ENCODE results near the gene FCRL5. TPM values are rescaled to one million over a fixed set of nuclear protein-coding genes. Genes with fewer than 3 reads are reported as not detected.

Gene FCRL5
- total RNA-seq, 1 donor from 2014 or later, result not detected

DNA sequence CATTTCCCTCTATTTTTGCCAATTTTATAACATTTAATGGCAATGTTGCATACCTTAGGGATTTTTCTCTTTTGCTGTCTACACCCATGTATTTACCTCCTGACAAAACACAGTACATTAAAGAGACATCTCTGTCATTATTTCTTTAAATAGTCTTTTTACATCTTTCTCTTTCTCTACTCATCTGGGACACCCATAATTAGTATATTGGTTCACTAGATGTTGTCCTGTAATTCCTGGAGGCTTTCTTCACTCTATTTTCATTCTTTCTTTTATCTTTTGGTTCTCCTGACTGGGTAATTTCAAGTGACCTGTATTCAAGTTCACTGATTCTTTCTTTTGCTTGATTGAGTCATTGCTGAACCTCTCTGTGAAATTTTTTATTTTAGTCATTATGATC lies 74.3 kb downstream of the FCRL5 start:
- Histone ChIP-seq H3K9me3 (ENCODE audit: control insufficient read depth in 3 of 3, low read length in 3 of 3) (no peaks in the 10 kb centered on the region), H3K27me3 (ENCODE audit: control insufficient read depth in 3 of 3, insufficient read depth in 3 of 3, low read length in 3 of 3) (no peaks in the 10 kb centered on the region), H3K9ac (ENCODE audit: low read depth in 1 of 3, low read length in 3 of 3) (no peak overlapping the region), H3K36me3 (ENCODE audit: control insufficient read depth in 3 of 3, insufficient read depth in 3 of 3, low read length in 3 of 3) (no peaks in the 10 kb centered on the region), H3K4me3 (ENCODE audit: low read length in 3 of 3) (no peak overlapping the region), H3K4me1 (ENCODE audit: control insufficient read depth in 3 of 3, insufficient read depth in 3 of 3, low read length in 3 of 3) (no peaks in the 10 kb centered on the region), H3K27ac (ENCODE audit: low read depth, low read length) (no peak overlapping the region)

DNA sequence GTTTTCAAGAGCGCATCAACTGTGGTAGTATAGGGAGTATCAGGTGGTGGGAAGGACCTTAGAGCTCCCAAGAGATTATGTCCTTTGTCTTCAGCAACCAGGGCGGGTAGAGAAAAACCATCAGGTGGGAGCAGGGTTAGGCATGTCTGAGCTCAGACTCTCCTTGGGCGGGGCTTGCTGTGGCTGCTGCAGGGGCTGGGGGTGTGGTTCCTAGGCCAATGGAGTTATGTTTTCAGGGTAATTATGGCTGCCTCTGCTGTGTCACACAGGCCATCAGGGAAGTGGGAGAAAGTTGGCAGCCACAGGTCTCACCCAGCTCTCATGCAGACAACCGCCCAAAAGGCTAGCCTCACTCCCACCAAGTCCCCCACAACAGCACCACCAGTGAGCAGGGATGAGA lies 74.9 kb downstream of the FCRL5 start:
- H3K27me3 ChIP-seq (ENCODE audit: control insufficient read depth in 3 of 3, insufficient read depth in 3 of 3, low read length in 3 of 3), result no peaks in the 10 kb centered on the region
- H3K36me3 ChIP-seq (ENCODE audit: control insufficient read depth in 3 of 3, insufficient read depth in 3 of 3, low read length in 3 of 3), result no peaks in the 10 kb centered on the region
- no peak overlapping the region for H3K4me3 ChIP-seq (ENCODE audit: low read length in 3 of 3)
- no peak overlapping the region for H3K9ac ChIP-seq (ENCODE audit: low read depth in 1 of 3, low read length in 3 of 3)
- H3K27ac ChIP-seq (ENCODE audit: low read depth, low read length), result no peak overlapping the region
- H3K9me3 ChIP-seq (ENCODE audit: control insufficient read depth in 3 of 3, low read length in 3 of 3), result no peaks in the 10 kb centered on the region
- no peaks in the 10 kb centered on the region for H3K4me1 ChIP-seq (ENCODE audit: control insufficient read depth in 3 of 3, insufficient read depth in 3 of 3, low read length in 3 of 3)

DNA sequence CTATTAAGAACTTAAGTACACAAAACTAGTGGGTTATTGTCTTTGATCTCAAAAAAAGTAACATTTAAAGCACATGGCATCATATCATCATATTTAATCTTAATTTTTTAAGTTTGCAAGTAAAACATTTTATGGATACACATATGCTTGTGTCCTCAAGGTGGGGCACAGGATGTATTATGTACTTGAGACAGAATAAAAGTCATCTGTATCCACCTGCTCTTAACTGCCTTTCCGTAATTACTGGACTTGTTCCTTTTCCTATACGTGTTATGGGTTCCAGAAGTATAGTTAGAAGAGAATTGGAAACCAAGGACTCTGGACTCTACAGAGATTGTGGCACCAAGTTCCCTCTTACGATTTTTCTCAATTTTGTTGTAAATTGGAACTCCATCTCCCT lies 79.4 kb downstream of the FCRL5 start:
- H3K27me3 ChIP-seq (ENCODE audit: control insufficient read depth in 3 of 3, insufficient read depth in 3 of 3, low read length in 3 of 3), result no peaks in the 10 kb centered on the region
- no peak overlapping the region for H3K4me3 ChIP-seq (ENCODE audit: low read length in 3 of 3)
- no peaks in the 10 kb centered on the region for H3K9me3 ChIP-seq (ENCODE audit: control insufficient read depth in 3 of 3, low read length in 3 of 3)
- no peaks in the 10 kb centered on the region for H3K36me3 ChIP-seq (ENCODE audit: control insufficient read depth in 3 of 3, insufficient read depth in 3 of 3, low read length in 3 of 3)
- H3K9ac ChIP-seq (ENCODE audit: low read depth in 1 of 3, low read length in 3 of 3), result no peak overlapping the region
- no peaks in the 10 kb centered on the region for H3K4me1 ChIP-seq (ENCODE audit: control insufficient read depth in 3 of 3, insufficient read depth in 3 of 3, low read length in 3 of 3)
- no peak overlapping the region for H3K27ac ChIP-seq (ENCODE audit: low read depth, low read length)

DNA sequence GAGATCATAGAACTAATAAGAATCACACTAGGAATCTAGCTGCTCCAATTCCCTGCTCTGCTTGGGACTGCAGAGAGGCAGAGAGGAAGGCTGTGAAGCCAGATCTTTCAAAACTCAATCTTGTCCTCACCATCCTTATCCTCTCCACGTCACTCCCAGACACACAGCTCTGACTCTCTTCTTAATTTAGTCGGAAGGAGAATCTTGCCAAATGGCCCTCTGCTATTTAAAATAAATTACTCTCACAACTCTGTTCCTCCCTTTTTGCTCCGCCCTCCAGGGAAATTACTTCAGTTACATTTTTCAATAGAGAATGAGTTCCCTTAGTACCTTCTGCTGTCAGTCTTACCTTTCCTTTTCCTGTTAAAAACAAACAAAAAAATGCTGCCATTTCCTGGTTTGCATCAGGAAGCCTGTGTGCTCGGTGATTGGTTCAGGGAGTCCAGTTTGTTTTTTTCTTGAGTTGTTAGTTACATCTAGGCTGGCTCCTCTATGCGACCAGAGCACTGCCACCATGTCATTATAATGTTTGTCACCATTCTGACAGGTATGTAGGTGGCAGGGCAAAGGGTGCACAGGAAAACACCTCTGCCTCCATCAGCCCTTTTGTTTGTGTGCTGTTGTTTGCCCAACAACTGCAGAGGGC lies 80.1 kb downstream of the FCRL5 start:
- Histone ChIP-seq H3K36me3 (ENCODE audit: control insufficient read depth in 3 of 3, insufficient read depth in 3 of 3, low read length in 3 of 3) (no peaks in the 10 kb centered on the region), H3K9me3 (ENCODE audit: control insufficient read depth in 3 of 3, low read length in 3 of 3) (no peaks in the 10 kb centered on the region), H3K9ac (ENCODE audit: low read depth in 1 of 3, low read length in 3 of 3) (no peak overlapping the region), H3K4me3 (ENCODE audit: low read length in 3 of 3) (no peak overlapping the region), H3K27ac (ENCODE audit: low read depth, low read length) (no peak overlapping the region), H3K4me1 (ENCODE audit: control insufficient read depth in 3 of 3, insufficient read depth in 3 of 3, low read length in 3 of 3) (no peaks in the 10 kb centered on the region), H3K27me3 (ENCODE audit: control insufficient read depth in 3 of 3, insufficient read depth in 3 of 3, low read length in 3 of 3) (no peaks in the 10 kb centered on the region)

DNA sequence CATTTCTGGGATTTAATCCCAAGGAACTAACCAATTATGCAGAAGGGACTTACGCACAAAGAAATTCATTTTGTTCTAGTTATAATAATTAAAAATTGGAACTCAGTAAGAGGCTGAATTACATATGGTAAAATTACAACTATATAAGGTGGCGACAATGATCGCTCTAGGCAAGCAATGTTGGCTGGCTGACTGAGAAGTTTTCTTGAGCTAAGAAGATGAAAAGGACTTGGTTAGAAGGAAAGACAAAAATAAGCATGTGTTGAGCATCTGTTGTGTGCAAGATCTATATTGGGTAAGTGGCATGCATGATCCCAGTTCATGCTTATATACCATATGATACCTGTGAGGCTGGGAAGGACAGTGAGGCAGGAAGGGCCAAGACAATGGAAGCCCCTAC lies 80.8 kb downstream of the FCRL5 start:
- Histone ChIP-seq H3K9me3 (ENCODE audit: control insufficient read depth in 3 of 3, low read length in 3 of 3) (no peaks in the 10 kb centered on the region), H3K4me3 (ENCODE audit: low read length in 3 of 3) (no peak overlapping the region), H3K4me1 (ENCODE audit: control insufficient read depth in 3 of 3, insufficient read depth in 3 of 3, low read length in 3 of 3) (no peaks in the 10 kb centered on the region), H3K27me3 (ENCODE audit: control insufficient read depth in 3 of 3, insufficient read depth in 3 of 3, low read length in 3 of 3) (no peaks in the 10 kb centered on the region), H3K27ac (ENCODE audit: low read depth, low read length) (no peak overlapping the region), H3K9ac (ENCODE audit: low read depth in 1 of 3, low read length in 3 of 3) (no peak overlapping the region), H3K36me3 (ENCODE audit: control insufficient read depth in 3 of 3, insufficient read depth in 3 of 3, low read length in 3 of 3) (no peaks in the 10 kb centered on the region)

DNA sequence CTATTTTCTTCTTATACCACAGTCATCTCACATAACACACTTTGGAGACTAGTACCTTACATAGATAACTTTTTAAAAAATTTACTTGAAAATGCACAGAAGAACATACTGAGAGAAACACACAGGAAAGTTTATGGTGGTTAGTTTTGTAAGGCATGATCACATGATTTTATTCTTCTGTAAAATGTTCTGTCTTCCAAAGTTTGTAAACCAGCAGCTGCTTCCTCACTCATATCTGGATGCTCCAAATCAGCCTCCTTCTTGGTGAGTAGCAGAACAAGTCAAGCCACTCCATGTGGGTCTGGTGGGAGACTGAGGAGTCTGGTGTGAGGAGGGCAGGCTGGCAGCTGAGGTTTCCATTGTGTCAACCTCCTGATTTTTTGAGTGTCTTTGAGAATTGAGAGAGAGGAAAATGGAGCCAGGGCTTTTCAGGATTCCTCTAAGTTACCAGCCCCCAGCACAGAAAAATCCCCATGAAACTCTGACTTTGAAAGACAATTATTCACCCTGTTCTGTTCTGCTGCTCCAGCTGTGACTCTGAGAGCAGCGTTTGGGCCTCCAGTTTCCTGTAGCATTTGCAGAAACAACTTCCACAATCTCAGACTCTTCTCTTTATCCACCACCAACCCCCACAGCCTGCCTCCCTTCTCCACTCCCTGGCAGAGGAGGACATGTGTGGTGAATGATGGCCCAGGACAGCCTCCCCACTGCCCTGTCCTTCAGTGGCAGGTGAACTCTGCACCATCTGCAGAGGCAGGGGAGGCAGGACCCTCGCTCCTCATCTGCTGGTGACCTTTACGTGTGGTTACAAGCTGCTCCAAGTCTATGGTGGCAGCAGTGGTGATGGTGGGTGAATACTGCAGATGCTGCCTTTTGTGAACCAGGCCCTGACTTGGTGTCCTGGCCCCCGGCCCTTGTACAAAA lies 82.3 kb downstream of the FCRL5 start:
- Histone ChIP-seq H3K4me1 (ENCODE audit: control insufficient read depth in 3 of 3, insufficient read depth in 3 of 3, low read length in 3 of 3) (no peaks in the 10 kb centered on the region), H3K36me3 (ENCODE audit: control insufficient read depth in 3 of 3, insufficient read depth in 3 of 3, low read length in 3 of 3) (no peaks in the 10 kb centered on the region), H3K4me3 (ENCODE audit: low read length in 3 of 3) (no peak overlapping the region)

DNA sequence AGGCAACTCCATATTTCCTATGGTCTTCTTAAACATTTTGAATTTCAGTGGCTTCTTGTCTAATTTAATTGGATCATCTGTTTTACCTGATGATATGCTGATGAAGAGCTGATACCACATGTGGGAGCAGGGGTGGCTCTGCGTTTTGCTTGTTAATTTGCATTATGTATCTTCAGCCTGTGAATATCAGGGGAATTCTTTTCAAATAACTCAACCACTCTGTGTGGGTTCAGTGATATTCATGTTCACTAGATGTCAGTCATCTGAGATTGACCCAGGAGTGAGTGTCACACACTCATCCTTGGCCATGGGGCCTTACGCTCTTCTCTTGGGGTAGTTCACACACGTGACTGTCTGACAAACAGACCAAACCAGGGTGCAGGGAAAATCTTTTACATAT lies 83.0 kb downstream of the FCRL5 start:
- H3K27me3 ChIP-seq (ENCODE audit: control insufficient read depth in 3 of 3, insufficient read depth in 3 of 3, low read length in 3 of 3), result no peaks in the 10 kb centered on the region
- no peak overlapping the region for H3K4me3 ChIP-seq (ENCODE audit: low read length in 3 of 3)
- H3K27ac ChIP-seq (ENCODE audit: low read depth, low read length), result no peak overlapping the region
- no peak overlapping the region for H3K9ac ChIP-seq (ENCODE audit: low read depth in 1 of 3, low read length in 3 of 3)
- H3K4me1 ChIP-seq (ENCODE audit: control insufficient read depth in 3 of 3, insufficient read depth in 3 of 3, low read length in 3 of 3), result no peaks in the 10 kb centered on the region
- no peaks in the 10 kb centered on the region for H3K9me3 ChIP-seq (ENCODE audit: control insufficient read depth in 3 of 3, low read length in 3 of 3)
- H3K36me3 ChIP-seq (ENCODE audit: control insufficient read depth in 3 of 3, insufficient read depth in 3 of 3, low read length in 3 of 3), result no peaks in the 10 kb centered on the region

More for the DNA sequence above, 82.3 kb downstream of the FCRL5 start:
- H3K9me3 ChIP-seq (ENCODE audit: control insufficient read depth in 3 of 3, low read length in 3 of 3), result no peaks in the 10 kb centered on the region
- H3K27ac ChIP-seq (ENCODE audit: low read depth, low read length), result no peak overlapping the region
- H3K9ac ChIP-seq (ENCODE audit: low read depth in 1 of 3, low read length in 3 of 3), result no peak overlapping the region
- no peaks in the 10 kb centered on the region for H3K27me3 ChIP-seq (ENCODE audit: control insufficient read depth in 3 of 3, insufficient read depth in 3 of 3, low read length in 3 of 3)

DNA sequence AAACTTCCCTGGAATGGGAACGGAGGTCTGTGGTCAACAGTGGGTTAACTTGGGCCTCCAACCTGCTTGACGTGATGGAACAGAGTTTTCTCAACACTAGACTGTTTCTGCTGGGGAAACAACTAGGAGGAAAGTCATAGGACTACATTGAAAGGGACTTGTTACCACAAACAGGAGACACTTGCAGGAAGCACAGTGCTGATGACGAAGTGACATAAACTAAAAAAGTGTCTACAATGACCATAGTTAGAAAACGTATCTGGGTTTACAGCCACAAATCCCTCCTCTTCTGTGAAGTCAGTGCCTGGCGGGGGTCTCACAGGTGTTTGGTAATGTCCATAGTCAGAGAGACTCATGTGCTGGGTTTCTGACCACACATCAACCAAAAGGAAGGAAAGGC lies 86.3 kb downstream of the FCRL5 start:
- no peak overlapping the region for H3K9ac ChIP-seq (ENCODE audit: low read depth in 1 of 3, low read length in 3 of 3)
- H3K36me3 ChIP-seq (ENCODE audit: control insufficient read depth in 3 of 3, insufficient read depth in 3 of 3, low read length in 3 of 3), result no peaks in the 10 kb centered on the region
- no peak overlapping the region for H3K27ac ChIP-seq (ENCODE audit: low read depth, low read length)
- no peaks in the 10 kb centered on the region for H3K27me3 ChIP-seq (ENCODE audit: control insufficient read depth in 3 of 3, insufficient read depth in 3 of 3, low read length in 3 of 3)
- no peaks in the 10 kb centered on the region for H3K4me1 ChIP-seq (ENCODE audit: control insufficient read depth in 3 of 3, insufficient read depth in 3 of 3, low read length in 3 of 3)
- no peak overlapping the region for H3K4me3 ChIP-seq (ENCODE audit: low read length in 3 of 3)
- H3K9me3 ChIP-seq (ENCODE audit: control insufficient read depth in 3 of 3, low read length in 3 of 3), result no peaks in the 10 kb centered on the region

Measured in skeletal muscle tissue (tissue), 4 donors.